K562 treated with DMSO at 1 percent for 24 hours (cell line): Measurements from ENCODE around the gene SMIM21. TPM values are rescaled to one million over a fixed set of nuclear protein-coding genes. Genes with fewer than 3 reads are reported as not detected.

Experiments
- total RNA-seq: library from RNA; unstranded; fragments of 300-600 nt; gene quantifications from 2 replicates; pipeline ENCODE4 v1.2.3, GENCODE V29; 2022; ENCODE audit warnings: low read depth; ENCODE audit not compliant: insufficient read depth

SMIM21 gene
- not detected in 2 replicates for total RNA-seq

DNA sequence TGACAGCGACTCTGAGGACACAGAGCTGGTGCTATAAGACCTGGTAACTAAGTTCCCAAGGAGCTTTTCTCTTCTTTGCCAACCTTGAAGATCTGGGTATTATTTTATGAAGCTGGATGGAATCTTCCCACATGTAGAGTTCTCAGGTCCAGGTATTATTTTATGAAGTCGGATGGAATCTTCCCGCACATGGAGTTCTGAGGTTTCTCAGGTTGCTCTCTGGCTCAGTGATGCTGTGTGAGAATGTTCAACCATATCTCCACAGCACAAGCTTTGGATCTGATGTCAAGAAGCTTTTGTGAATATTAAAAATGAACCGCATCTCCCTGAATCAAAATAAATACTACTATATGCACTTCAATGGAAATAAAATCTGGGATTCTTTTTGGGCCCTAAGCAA lies at the start of gene SMIM21:
Gene SMIM21 (minus strand): TSS at position 101 of the 400 bp plus-strand sequence. CDS start 140 bp downstream, outside the sequence.

Other genes starting within 250 kb of the SMIM21 start
- 13.6 and 14.0 TPM in 2 replicates for gene PTGR3, start 218.6 kb downstream of the SMIM21 start, total RNA-seq
- gene TSHZ1, start 216.9 kb downstream of the SMIM21 start, total RNA-seq: 7.6 TPM in 2 replicates